Effector CD4-positive, alpha-beta T cell (primary cell): ENCODE results near the gene TMEM158.

Experiments
- DNase-seq: peaks from one replicate; pipeline ENCODE4 v3.0.0-alpha.2; 2020

TMEM158 gene

GRCh38 chr3:45198264-45199260 lies 27.5 kb downstream of the TMEM158 start:
- no peak for DNase-seq

DNA sequence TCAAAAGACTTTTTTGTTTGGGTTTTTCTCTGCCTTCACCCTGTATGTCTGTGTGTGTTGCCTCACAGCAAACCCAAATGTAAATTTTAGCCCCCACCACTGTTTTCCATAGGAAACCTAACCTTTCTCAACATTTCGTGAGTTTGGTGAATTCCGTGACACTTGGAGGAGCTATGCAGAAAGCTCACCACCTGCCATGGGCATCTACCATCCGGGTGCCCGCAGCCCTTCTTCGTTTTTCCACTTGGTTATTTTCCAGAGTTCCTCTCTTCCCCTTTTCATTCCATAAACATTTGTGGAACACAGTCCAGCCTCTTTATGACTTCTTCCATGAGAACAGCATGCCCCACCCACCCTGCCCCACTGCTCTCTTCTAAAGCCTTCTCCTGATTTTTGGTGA lies 31.3 kb downstream of the TMEM158 start:
- DNase-seq: no peak

- DNase-seq: no peak
Observed at GRCh38 chr3:45191924-45192417, 34.1 kb downstream of the TMEM158 start.

GRCh38 chr3:45191424-45191823 lies 34.7 kb downstream of the TMEM158 start:
- no peak for DNase-seq

DNA sequence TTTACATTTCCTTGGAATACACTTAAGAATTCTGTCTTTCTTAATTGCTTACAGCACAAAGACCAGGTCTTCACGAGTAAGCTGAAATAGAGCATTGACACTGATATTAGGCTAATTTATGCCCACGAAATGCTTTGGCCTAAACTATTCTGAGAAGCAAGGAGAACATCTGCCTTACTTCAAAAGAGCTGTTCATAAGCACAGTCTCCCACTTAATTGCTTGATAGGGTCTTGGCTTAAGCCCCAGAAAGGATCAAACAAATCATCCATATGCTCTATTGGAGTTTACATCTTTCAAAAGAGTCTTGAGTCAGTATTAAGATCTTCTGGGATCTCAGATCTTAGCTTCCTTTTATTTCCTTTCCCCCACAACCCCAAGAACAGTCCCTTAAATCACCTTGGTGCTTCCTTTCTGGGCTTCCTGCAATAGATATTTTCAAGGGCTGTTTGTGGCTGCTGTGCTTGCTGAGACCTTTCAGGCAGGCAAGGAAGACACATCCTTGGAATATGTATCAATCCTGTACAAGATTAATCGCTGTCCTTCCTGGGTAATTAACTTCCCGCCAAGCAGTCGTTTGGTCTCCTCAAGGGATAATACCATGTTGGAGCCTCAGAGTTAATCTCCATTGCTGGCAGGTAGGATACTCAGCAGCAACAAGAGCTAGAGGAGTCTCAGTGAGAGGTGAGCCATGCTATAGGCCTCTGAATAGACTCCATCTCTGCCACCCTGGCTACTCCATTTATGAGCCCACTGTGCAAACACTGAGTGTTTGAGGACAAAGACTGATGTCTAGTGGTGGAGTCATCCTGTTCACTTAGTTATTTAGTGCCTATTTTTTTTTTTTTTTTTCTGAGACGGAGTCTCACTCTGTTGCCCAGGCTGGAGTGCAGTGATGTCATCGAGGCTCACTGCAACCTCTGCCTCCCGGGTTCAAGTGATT lies 37.1 kb downstream of the TMEM158 start:
- no peak for DNase-seq

DNA sequence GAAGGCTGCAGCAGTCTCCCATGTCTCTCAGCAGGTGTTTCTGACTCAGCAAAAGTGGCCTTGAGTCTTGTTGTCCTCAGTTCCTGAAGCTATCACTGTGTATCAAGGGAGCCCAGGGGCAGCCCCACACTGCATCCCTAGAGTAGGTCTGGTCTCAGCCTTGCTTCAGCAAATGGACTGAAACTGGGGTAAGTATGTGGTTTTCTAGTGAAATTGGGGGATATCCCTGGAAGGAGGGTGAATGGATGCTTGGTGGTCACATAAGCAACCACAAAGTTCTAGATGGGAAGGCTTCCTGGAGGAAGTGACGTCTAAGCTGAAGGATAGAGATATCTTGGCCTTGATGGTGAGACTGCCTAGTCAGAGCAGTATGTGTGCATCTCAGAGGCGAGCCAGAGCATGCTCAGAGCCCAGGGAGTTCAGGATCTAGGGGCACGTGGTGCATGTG lies 38.4 kb downstream of the TMEM158 start:
- no peak for DNase-seq

GRCh38 chr3:45186871-45187270 lies 39.2 kb downstream of the TMEM158 start:
- DNase-seq: no peak

GRCh38 chr3:45185461-45185860 lies 40.6 kb downstream of the TMEM158 start:
- DNase-seq: no peak

- DNase-seq: no peak
Observed at GRCh38 chr3:45185052-45185451, 41.0 kb downstream of the TMEM158 start.

DNA sequence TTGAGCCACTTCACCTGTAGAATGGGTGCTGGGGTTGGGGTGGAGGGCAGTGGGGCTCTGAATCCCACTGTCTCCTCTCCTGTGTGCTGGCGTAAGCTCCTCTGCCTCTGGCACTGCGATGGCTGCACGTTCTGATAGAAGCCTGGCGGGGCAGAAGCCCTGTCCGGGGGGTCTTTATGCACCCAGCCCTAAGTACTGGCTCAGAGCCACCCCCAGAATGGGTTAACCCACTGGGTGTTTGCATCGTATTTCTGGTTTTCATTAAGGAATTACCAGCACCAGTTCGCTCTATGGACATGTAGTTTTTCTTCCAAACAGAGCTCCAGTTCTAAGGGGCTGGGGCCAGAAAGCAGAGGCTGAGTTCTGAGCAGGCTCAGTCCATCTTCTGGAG lies 42.2 kb downstream of the TMEM158 start:
- DNase-seq: no peak

DNA sequence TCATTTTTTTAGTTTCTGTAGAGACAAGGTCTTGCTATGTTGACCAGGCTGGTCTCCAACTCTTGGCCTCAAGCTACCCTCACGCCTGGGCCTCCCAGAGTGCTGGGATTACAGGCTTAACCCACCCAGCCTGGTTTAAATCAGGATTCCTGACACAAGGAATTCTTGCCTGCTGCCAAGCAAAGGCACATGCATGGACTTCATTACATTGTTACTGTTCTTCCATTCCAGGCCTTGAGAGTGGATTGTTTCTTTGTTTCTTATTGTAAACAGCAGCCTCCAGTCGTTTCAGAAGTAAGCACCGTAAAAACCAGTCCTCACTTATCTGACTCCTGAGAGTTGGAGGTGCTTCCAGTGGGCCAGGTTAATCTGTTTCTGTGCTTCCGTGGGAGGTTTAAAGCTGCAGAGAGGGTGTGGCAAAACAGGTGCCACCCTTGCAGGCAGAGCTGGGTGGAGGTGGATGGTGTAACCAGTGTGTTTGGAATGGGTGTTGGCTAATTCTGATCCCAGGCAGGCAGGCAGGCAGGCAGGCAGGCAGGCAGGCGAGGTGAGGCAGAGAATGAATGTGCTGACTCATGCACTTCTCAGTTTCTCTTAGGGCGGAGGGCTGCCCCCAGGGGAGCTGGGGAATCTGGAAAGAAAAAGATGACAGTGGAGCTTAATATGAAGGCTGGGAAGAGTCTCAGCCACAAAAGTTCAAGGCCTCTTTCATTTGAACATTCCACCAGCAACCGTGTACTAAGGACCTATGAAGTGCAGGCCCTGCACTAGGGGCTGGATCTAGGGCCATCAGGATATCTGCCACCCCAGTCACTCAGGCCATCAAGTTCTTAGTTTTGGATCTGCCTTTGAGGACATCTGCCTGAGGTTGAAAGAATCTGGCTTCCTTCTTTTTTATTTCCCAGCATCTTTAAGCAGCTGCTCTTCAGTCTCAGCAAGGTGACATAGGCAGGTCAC lies 42.9 kb downstream of the TMEM158 start:
- DNase-seq: no peak

DNA sequence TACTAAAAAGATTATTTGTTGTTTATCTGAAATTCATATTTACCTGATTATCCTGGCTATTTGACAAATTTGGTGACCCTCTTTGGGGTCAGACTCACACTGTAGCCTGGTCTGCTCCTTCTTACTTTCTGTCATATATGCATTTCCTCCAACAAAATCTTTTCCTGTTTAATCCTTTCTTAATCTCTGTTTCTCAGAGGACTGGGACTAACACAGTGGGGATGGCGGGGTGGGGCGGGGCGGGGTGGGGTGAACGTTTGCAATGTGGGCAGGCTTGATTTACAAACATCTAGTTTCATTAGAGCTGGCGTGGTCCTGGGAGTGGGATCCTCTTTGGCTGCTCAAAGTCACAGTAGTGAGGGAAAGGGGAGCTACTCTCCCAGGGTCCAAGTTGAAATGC lies 44.6 kb downstream of the TMEM158 start:
- no peak for DNase-seq

DNA sequence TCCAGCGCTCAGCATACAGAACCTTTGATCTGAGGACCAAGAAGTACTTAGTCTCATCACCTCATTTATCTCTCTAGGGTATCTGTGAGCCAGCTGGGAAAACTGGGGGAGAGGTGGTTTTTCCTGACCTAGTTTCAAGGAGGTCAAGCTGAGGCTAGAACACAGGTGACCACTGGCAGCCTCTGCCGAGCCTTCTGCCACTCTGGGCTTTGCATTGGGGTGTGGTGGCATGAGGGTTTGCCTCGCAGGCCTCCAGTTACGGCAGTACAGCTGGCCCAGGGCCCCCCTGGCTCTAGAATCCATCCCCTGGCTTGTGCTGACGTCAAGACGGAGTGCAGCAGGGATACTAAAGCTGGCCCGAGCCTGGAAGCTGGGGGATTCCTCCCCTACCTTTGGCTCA lies 45.2 kb downstream of the TMEM158 start:
- DNase-seq: no peak

- DNase-seq: no peak
Observed at GRCh38 chr3:45180051-45180450, 46.0 kb downstream of the TMEM158 start.

GRCh38 chr3:45179163-45179562 lies 46.9 kb downstream of the TMEM158 start:
- DNase-seq: no peak

DNA sequence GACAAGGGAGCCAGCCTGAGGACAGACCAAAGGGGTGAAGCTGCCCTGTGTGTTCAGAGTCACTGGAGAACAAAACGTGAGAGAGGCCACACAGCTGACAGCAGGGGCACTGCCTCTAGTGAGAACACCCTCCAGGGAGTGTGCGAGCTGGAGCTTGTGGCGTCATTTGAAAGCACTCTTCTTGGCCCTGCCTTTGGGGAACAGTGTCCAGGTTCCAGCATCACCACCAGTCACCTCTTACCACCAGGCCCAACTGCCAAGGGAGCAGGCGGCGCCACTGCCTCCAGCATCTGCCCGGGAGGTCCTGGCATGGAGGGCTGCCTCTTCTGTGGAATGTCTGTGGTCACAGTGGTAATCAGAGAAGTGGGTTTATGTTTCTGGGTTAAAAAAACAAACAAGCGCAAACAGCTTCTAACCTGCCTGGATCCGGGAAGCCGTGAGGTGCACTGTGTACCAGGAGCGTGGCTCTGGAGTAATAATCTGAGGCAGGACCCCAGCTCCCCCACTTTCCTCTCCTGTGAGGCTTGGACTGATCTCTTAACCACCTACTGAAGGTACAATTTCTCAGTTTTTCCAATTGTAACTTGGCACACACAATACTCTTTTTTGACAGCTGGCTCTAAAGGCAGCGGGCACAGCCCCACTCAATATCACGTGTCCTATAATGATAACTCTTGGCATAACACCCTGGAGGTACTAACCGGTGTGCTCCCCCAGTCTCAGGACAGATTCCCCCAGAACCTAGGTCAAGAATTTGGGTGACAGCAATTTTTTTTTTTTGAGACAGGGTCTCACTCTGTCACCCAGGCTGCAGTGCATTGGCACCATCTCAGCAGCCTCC lies 47.7 kb downstream of the TMEM158 start:
- DNase-seq: no peak

DNA sequence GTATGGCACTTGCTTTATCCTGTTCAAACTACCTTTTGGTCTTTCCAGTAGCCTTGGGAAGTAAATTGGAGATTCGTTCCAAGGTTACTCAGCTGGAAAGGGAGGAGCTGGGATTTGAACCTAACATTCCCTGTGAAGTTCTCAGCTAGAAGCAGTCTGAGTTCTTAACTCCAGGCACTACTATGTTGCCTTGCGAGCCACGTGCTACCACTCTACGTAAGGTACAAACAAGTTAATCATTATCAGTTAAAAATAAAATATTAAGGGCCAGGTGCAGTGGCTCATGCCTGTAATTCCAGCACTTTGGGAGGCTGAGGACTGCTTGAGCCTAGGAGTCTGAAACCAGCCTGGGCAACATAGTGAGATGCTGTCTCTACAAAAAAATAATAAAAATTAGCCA lies 49.2 kb downstream of the TMEM158 start:
- DNase-seq: no peak
